Tibial artery (tissue), 4 donors: Measurements from ENCODE around the gene ZC3H13.
A peak's percentile ranks its signal among the peaks of the same experiment; 100 is the strongest.

ENCODE experiments used
- DNase-seq, 2 donors: peaks; one replicate each; pipeline ENCODE4 v3.0.0-alpha.2; 2019
- H3K27ac ChIP-seq, 2 donors: fragments of 200-600 bp; sonication (generic) in 1 of 2; 1 replicate in 1 of 2; 2 replicates in 1 of 2; pipeline ENCODE4 v1.5.1; 2018 to 2019; ENCODE audit warnings: mild to moderate bottlenecking in 1 of 2
- H3K27me3 ChIP-seq, 2 donors: fragments of 200-600 bp; sonication (generic) in 1 of 2; one replicate each; pipeline versions ENCODE4 v1.5.1 to v1.6.0; 2016 to 2019
- H3K36me3 ChIP-seq, 3 donors: fragments of 200-600 bp; sonication (generic) in 2 of 3; one replicate each; pipeline ENCODE4 v1.5.1; 2016 to 2019; ENCODE audit warnings: mild to moderate bottlenecking in 2 of 3
- H3K4me1 ChIP-seq, 4 donors: fragments of 200-600 bp; sonication (generic) in 2 of 4; 1 replicate in 3 of 4; 2 replicates in 1 of 4; pipeline ENCODE4 v1.5.1; 2016 to 2019
- H3K4me3 ChIP-seq, 2 donors: fragments of 200-600 bp; sonication (generic) in 1 of 2; 1 replicate in 1 of 2; 2 replicates in 1 of 2; pipeline ENCODE4 v1.5.1; 2018 to 2019; ENCODE audit warnings: mild to moderate bottlenecking in 2 of 2
- H3K9me3 ChIP-seq, 3 donors: fragments of 200-600 bp; sonication (generic) in 1 of 3; one replicate each; pipeline ENCODE4 v1.5.1; 2016 to 2019
- intact Hi-C: fragments of 100-400 bp; cut with DNase I; formaldehyde crosslinking; loops from one replicate; pipeline ENCODE4 v1.15.0; 2023; ENCODE audit warnings: low total_unique reads
- TF ChIP-seq, protein P1 (sequence below), 2 experiments: fragments of 200-600 bp in 1 of 2; fragments of 450-650 bp in 1 of 2; IDR thresholded peaks; one replicate each; pipeline ENCODE4 v1.5.1; 2017 to 2019; ENCODE audit warnings: antibody characterized with exemption in 2 of 2, mild to moderate bottlenecking in 1 of 2, moderate library complexity in 1 of 2

The ZC3H13 gene

GRCh38 chr13:46059405-46059804 is 6.9 kb upstream of the ZC3H13 start:
- no peak for DNase-seq
- Histone ChIP-seq H3K27me3 (no peaks in the 10 kb centered on the region), H3K4me3 (no peak overlapping the region), H3K9me3 (no peaks in the 10 kb centered on the region), H3K4me1 (no peaks in the 10 kb centered on the region), H3K27ac (no peak overlapping the region), H3K36me3 (no peaks in the 10 kb centered on the region)
- intact Hi-C loops = no loop called here
- TF ChIP-seq, protein P1, sequence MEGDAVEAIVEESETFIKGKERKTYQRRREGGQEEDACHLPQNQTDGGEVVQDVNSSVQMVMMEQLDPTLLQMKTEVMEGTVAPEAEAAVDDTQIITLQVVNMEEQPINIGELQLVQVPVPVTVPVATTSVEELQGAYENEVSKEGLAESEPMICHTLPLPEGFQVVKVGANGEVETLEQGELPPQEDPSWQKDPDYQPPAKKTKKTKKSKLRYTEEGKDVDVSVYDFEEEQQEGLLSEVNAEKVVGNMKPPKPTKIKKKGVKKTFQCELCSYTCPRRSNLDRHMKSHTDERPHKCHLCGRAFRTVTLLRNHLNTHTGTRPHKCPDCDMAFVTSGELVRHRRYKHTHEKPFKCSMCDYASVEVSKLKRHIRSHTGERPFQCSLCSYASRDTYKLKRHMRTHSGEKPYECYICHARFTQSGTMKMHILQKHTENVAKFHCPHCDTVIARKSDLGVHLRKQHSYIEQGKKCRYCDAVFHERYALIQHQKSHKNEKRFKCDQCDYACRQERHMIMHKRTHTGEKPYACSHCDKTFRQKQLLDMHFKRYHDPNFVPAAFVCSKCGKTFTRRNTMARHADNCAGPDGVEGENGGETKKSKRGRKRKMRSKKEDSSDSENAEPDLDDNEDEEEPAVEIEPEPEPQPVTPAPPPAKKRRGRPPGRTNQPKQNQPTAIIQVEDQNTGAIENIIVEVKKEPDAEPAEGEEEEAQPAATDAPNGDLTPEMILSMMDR (IDR thresholded peaks at IDR 0.05) = no peak

DNA sequence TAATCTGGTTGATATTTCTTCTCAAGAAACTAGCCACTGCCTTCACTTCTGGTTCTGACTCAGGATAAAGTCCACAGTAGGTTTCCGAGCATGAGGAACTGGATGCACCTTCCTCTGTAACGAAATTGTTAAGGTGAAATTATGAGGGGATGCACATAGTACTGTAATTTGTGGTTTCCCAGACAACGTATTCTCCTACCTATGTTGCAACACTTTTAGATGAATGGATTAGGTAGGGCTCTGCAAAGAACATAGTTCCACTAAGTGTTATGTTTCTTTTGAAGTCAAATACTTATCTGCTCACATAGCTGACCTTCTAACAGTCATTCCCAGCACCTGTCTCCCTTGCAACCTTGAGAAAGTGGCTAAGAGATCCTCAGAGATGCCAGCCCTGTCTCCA is 5.7 kb upstream of the ZC3H13 start:
- DNase-seq = no peak
- Histone ChIP-seq H3K9me3 (no peaks in the 10 kb centered on the region), H3K4me3 (no peak overlapping the region), H3K27me3 (no peaks in the 10 kb centered on the region), H3K36me3 (no peaks in the 10 kb centered on the region), H3K4me1 (peaks cover 0 to 3% (median 0%) of the 10 kb centered on the region in 4 donors), H3K27ac (no peak overlapping the region)
- TF ChIP-seq, protein P1 (IDR thresholded peaks at IDR 0.05) = no peak
- intact Hi-C loops = no loop called here

- Histone ChIP-seq H3K4me1 (peaks cover 0 to 7% (median 0%) of the 10 kb centered on the region in 4 donors), H3K36me3 (no peaks in the 10 kb centered on the region), H3K27ac (no peak overlapping the region), H3K9me3 (no peaks in the 10 kb centered on the region), H3K27me3 (no peaks in the 10 kb centered on the region), H3K4me3 (no peak overlapping the region)
- intact Hi-C loops = no loop called here
- TF ChIP-seq, protein P1 (IDR thresholded peaks at IDR 0.05) = no peak
- DNase-seq = no peak
Observed at GRCh38 chr13:46057256-46058015, 4.9 kb upstream of the ZC3H13 start.

DNA sequence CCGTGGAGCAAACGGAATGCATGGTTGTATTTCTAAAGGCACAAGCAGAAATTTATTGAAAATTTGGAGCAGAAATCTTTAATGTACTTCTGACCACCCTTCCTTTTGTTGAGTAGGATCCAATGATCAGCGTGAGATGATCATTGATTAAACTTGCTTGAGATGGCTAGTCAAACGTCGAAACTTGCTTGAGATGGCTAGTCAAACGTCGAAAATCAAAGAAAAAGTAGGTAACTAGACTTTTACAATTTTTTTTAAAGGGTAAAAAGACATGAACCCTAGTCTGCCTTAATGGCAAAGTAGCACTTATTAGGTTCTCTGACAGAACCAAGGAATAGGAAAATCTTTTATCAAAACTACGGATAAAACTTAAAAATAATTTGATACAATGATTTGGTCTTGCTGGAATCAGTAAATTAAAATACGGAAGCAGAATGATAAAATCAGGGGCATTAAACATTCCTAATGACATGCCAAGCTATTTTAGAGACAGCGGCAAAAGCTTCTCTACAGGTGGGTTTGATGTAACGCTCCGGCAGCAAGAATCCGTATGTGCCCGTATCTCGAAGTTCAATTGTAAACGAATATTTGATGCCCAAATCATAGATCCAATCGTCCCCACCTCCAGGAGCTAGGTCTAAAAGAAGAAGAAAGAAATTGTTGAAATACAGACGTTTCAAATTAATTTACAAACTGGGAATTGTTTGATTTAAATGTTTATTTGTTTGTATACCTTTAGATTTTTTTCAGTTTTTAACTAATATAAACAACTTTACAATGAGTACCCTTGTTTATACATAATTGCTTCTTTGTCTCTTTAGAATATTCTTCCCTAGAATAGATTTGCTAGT is 841 bp upstream of the ZC3H13 start:
- no peak for DNase-seq
- Histone ChIP-seq H3K27me3 (no peaks in the 10 kb centered on the region), H3K27ac (peak overlapping the region; percentile 88 to 89), H3K9me3 (no peaks in the 10 kb centered on the region), H3K36me3 (no peaks in the 10 kb centered on the region), H3K4me1 (peaks cover 0 to 26% (median 18%) of the 10 kb centered on the region in 4 donors), H3K4me3 (peak overlapping the region; percentile 65 to 75)
- TF ChIP-seq, protein P1 (IDR thresholded peaks at IDR 0.05) = no peak
- intact Hi-C loops = no loop called here

GRCh38 chr13:46051968-46052318 is 603 bp downstream of the ZC3H13 start:
- Histone ChIP-seq H3K4me3 (peak overlapping the region; percentile 65 to 75), H3K27ac (peak overlapping the region; percentile 88 to 89), H3K4me1 (peaks cover 0 to 26% (median 18%) of the 10 kb centered on the region in 4 donors), H3K36me3 (no peaks in the 10 kb centered on the region), H3K9me3 (no peaks in the 10 kb centered on the region), H3K27me3 (no peaks in the 10 kb centered on the region)
- DNase-seq = no peak
- TF ChIP-seq, protein P1 (IDR thresholded peaks at IDR 0.05) = no peak
- intact Hi-C loops = no loop called here
